Effector memory CD4-positive, alpha-beta T cell (primary cell): Measurements from ENCODE around the gene FBXO41.

Experiments used
- DNase-seq, 3 donors: peaks; one replicate each; pipeline ENCODE4 v3.0.0-alpha.2; 2020
- H3K27ac ChIP-seq: 2 replicates; pipeline ENCODE4 v1.7.0; 2013; ENCODE audit warnings: mild to moderate bottlenecking, low read length, moderate library complexity; ENCODE audit not compliant: insufficient read depth, poor library complexity, severe bottlenecking
- H3K27me3 ChIP-seq: replicated peaks from 2 replicates; pipeline ENCODE4 v1.7.0; 2013; ENCODE audit warnings: mild to moderate bottlenecking, low read length; ENCODE audit not compliant: insufficient read depth, control insufficient read depth, poor library complexity, severe bottlenecking
- H3K36me3 ChIP-seq: 2 replicates; pipeline ENCODE4 v1.7.0; 2013; ENCODE audit warnings: mild to moderate bottlenecking, low read length, moderate library complexity; ENCODE audit not compliant: control insufficient read depth, insufficient read depth
- H3K4me1 ChIP-seq: 2 replicates; pipeline ENCODE4 v1.7.0; 2013; ENCODE audit warnings: low read length, mild to moderate bottlenecking; ENCODE audit not compliant: control insufficient read depth, insufficient read depth, poor library complexity, severe bottlenecking
- H3K4me3 ChIP-seq: 2 replicates; pipeline ENCODE4 v1.7.0; 2013; ENCODE audit warnings: low read length, low read depth, mild to moderate bottlenecking; ENCODE audit not compliant: insufficient read depth, poor library complexity, severe bottlenecking
- H3K9me3 ChIP-seq: 2 replicates; pipeline ENCODE4 v1.7.0; 2013; ENCODE audit warnings: mild to moderate bottlenecking, low read length, moderate library complexity; ENCODE audit not compliant: control insufficient read depth

Gene FBXO41

GRCh38 chr2:73233154-73233931 is 50.9 kb downstream of the FBXO41 start, which contains the start of gene PRADC1:
PRADC1 (minus strand) TSS chr2:73233239; CDS start chr2:73233160, 79 bp downstream.
- Histone ChIP-seq H3K27me3 (no peaks in the 10 kb centered on the region), H3K4me1 (peaks cover 6% of the 10 kb centered on the region), H3K4me3 (peak within 1 kb of the TSS; percentile 69), H3K36me3 (peaks cover 3% of the 10 kb centered on the region), H3K9me3 (no peaks in the 10 kb centered on the region), H3K27ac (peak within 1 kb of the TSS; percentile 92)
- peak; percentile 91 to 96 (median 95) for DNase-seq

DNA sequence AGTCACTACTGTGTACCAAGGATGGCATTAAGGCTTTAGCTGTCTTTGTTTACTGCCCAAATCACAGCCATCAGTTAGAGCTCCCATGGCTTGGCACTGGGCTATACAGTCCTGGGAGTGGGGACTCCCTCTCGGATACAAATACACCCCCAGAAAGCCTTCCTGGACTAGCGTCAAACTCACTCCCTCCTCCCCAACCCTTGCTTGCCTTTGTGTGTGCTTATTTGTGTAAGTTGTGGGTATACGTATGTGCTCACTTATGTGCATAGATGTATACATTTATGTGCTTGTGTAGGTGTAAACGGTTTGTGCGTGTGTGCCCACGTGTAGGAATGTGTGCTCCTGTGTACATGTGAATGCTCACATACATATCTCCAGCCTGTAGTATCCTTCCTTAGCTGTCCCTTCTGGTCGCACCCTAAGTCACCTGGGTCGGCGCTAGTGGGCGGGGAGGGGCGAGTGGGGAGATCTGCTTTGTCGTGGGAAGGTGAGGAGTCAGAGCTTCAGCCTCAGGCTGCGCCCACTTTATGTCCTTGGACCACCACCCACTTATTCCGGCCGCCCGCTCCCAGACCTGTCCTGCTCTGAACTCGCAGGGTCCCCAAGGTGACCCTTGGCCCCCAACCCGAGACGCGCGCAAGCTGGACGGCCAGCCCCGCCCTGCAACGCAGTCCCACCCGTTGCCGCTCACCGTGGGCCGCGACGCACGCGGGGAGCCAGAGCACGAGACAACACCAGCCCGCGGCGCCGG is 51.7 kb downstream of the FBXO41 start:
- Histone ChIP-seq H3K4me1 (peaks cover 6% of the 10 kb centered on the region), H3K9me3 (no peaks in the 10 kb centered on the region), H3K27ac (peak overlapping the region; percentile 92), H3K36me3 (peaks cover 8% of the 10 kb centered on the region), H3K4me3 (peak overlapping the region; percentile 69), H3K27me3 (no peaks in the 10 kb centered on the region)
- no peak for DNase-seq

DNA sequence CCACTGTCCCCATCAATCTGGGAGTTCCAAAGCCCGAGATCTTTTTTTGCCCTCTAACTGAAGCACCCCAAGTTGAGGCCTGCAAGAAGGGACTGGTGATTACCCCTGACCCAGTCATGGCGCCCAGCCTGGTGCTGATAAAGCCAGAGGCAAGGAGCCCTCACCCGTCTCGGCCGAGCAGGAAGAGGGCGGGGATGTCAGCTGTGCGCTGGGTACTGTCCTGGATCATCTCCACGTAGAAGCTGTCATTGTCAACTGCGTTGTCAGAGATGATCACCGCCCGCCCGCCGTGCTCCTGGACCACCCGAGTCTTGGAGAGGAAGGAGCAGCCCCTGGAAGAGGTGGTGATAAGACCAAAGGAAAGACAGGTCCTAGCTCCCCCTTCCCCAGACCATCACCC is 55.6 kb downstream of the FBXO41 start:
- DNase-seq: no peak
- H3K27me3 ChIP-seq: no peaks in the 10 kb centered on the region
- H3K4me3 ChIP-seq: no peak overlapping the region
- no peaks in the 10 kb centered on the region for H3K9me3 ChIP-seq
- no peaks in the 10 kb centered on the region for H3K4me1 ChIP-seq
- peaks cover 17% of the 10 kb centered on the region for H3K36me3 ChIP-seq
- H3K27ac ChIP-seq: no peak overlapping the region

GRCh38 chr2:73227086-73227485 is 57.2 kb downstream of the FBXO41 start:
- DNase-seq: no peak
- Histone ChIP-seq H3K4me3 (no peak overlapping the region), H3K36me3 (peaks cover 32% of the 10 kb centered on the region), H3K4me1 (no peaks in the 10 kb centered on the region), H3K9me3 (no peaks in the 10 kb centered on the region), H3K27me3 (no peaks in the 10 kb centered on the region), H3K27ac (no peak overlapping the region)

GRCh38 chr2:73225513-73226360 is 58.5 kb downstream of the FBXO41 start:
- H3K36me3 ChIP-seq: peaks cover 46% of the 10 kb centered on the region
- H3K27ac ChIP-seq: no peak overlapping the region
- H3K27me3 ChIP-seq: no peaks in the 10 kb centered on the region
- H3K4me1 ChIP-seq: no peaks in the 10 kb centered on the region
- DNase-seq: no peak
- H3K9me3 ChIP-seq: no peaks in the 10 kb centered on the region
- H3K4me3 ChIP-seq: no peak overlapping the region

- Histone ChIP-seq H3K36me3 (peaks cover 63% of the 10 kb centered on the region), H3K27me3 (no peaks in the 10 kb centered on the region)
- no peak for DNase-seq
Measured at GRCh38 chr2:73223821-73224220, 60.5 kb downstream of the FBXO41 start.

GRCh38 chr2:73218298-73218697 is 66.0 kb downstream of the FBXO41 start:
- H3K4me1 ChIP-seq: no peaks in the 10 kb centered on the region

More at GRCh38 chr2:73223821-73224220, 60.5 kb downstream of the FBXO41 start:
- H3K27ac ChIP-seq: no peak overlapping the region
- H3K4me3 ChIP-seq: no peak overlapping the region
- no peaks in the 10 kb centered on the region for H3K4me1 ChIP-seq
- no peaks in the 10 kb centered on the region for H3K9me3 ChIP-seq

DNA sequence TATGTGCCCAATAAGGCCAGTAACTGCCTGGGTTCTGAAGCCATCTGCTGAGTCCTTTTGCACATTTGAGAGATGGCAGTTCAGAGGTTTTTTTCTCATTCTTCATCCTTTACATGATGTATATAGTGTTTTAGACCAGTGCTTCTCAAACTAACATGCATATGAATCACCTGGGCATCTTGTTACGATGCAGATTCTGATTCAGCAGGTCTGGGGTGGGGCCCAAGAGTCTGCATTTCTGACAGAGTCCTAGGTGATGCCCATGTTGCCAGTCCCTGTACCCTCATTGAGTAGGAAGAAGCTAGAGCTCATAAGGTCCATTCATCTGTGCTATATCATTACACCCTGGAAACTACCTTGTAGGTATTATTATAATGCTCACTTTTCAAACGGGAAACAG is 66.5 kb downstream of the FBXO41 start:
- no peak overlapping the region for H3K4me3 ChIP-seq
- peaks cover under 1% of the 10 kb centered on the region for H3K4me1 ChIP-seq
- no peaks in the 10 kb centered on the region for H3K9me3 ChIP-seq
- DNase-seq: no peak
- H3K36me3 ChIP-seq: peaks cover 42% of the 10 kb centered on the region
- no peaks in the 10 kb centered on the region for H3K27me3 ChIP-seq
- H3K27ac ChIP-seq: no peak overlapping the region

More at GRCh38 chr2:73218298-73218697, 66.0 kb downstream of the FBXO41 start:
- no peaks in the 10 kb centered on the region for H3K9me3 ChIP-seq
- DNase-seq: no peak
- no peak overlapping the region for H3K4me3 ChIP-seq
- peaks cover 46% of the 10 kb centered on the region for H3K36me3 ChIP-seq
- no peak overlapping the region for H3K27ac ChIP-seq
- H3K27me3 ChIP-seq: no peaks in the 10 kb centered on the region

GRCh38 chr2:73217160-73217559 is 67.1 kb downstream of the FBXO41 start:
- Histone ChIP-seq H3K4me1 (peaks cover 7% of the 10 kb centered on the region), H3K27me3 (no peaks in the 10 kb centered on the region), H3K27ac (no peak overlapping the region), H3K9me3 (no peaks in the 10 kb centered on the region), H3K36me3 (peaks cover 35% of the 10 kb centered on the region), H3K4me3 (no peak overlapping the region)
- no peak for DNase-seq
